Fibroblast of peridontal ligament (primary cell): ENCODE measurements around the gene MYCBPAP.

Experiments used
- DNase-seq: peaks from one replicate; pipeline ENCODE4 v3.0.0-alpha.2; 2010; ENCODE audit errors: extremely low read depth

The MYCBPAP gene

GRCh38 chr17:50517504-50518383 is 9.5 kb downstream of the MYCBPAP start:
- no peak for DNase-seq

DNA sequence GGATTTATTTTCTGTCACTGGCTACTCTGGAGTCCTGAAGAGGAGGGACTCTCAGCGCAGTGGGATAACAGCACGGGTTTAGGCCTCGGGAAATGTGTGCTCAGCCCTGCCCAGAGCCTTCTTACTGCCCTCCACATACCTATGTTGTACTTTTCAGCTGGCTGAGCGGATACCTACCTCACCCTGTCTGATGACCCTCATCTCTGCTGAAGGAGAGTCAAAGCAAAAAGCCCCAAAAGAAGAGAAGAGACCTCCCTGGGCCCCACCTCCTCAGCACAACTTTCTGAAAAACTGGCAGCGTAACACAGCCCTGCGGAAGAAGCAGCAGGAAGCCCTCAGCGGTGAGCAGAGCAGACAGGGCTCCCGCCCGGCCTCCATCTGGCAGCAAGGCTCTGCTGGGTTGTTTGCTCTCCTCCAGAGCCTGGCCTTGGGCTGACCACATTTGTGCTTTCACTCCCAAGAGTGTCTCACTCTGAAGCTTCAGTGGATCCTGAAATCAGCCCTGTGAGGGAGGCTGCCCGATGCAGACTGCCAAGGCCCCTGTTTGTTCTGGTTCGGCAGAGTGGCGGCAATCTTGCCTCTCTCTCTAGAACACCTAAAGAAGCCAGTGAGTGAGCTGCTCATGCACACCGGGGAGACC is 10.3 kb downstream of the MYCBPAP start:
- no peak for DNase-seq

DNA sequence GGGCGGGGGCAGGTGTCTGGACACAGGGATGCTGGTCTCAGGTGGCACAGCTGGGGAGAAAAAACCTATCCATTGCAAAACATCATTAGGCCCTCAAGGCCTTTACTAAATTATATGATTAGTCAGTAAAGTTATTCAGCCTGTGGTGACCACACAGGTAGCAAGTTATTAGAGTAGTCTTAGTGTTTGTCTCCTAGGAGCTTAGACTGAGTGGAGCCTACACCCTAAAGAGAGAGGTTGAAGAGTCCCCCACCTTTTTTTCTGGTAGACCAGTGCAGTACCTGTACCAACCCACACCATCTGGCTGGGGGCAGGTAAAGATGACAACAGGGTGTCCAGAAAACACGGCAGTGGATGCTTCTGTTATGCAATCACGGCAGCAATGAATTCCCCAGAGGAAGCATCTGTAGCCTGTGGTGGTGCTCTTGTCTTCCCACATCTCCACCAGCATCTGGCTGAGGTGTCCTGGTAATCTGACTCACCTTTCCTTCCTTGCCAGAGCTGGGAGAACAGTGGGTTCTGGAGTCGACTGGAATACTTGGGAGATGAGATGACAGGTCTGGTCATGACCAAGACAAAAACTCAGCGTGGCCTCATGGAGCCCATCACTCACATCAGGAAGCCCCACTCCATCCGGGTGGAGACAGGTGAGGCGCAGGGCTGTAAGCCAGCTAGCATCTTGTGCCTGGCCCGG is 11.0 kb downstream of the MYCBPAP start:
- DNase-seq: no peak

DNA sequence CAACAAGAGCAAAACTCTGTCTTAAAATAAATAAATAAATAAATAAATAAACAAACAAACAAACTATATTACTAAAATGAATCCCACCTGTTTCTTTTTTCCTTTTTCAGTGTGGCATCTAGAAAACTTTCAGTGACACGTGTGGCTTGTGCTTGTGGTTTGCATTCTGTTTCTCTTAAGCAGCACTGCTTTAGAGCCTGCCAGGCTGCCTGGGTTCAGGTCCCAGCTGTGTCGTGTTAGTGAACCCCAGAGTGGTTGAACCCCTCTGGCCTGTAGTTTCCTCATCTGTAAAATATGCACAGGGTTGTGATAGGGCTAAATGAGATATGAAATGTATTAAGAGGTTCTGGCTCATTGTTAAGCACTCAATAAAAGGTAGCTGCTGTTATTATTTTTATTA is 12.2 kb downstream of the MYCBPAP start:
- no peak for DNase-seq

DNA sequence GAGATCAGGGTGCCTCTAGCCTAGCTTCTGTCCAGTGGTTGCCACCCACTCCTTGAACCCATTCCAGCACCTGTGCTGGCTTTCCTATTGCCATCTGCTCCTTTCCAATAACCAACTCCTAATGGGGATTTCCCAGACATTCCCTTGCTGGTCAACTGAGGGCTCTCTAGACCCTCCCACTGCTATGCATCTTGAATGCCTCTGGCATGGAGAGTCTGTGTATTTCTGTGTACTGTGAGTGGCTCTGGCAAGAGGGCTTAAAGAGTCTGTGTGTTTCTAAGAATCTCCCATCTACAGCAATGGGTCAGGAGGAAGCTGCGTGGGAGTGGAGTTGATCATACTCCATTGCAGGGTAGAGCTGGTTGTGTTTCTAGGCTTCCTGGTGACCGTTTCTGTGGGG is 13.3 kb downstream of the MYCBPAP start:
- no peak for DNase-seq

GRCh38 chr17:50522766-50523165 is 14.5 kb downstream of the MYCBPAP start:
- no peak for DNase-seq

- DNase-seq: no peak
Observed at GRCh38 chr17:50523208-50523607, 15.0 kb downstream of the MYCBPAP start.

DNA sequence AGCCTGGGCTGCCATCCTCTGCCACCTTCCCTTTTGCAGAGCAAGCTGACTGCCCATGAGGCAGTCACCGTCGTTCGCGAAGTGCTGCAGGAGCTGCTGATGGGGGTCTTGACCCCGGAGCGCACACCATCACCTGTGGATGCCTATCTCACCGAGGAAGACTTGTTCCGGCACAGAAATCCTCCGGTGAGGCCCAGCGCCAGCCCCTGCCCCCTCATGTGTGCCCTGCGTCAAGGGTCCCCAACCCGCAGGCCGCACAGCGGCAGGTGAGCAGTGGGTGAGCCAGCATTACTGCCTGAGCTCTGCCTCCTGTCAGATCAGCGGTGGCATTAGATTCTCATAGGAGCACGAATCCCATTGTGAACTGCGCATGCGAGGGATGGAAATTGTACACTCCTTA is 16.6 kb downstream of the MYCBPAP start:
- no peak for DNase-seq

- DNase-seq: no peak
Observed at GRCh38 chr17:50527155-50527762, 19.0 kb downstream of the MYCBPAP start.

- no peak for DNase-seq
Observed at GRCh38 chr17:50527949-50528474, 19.8 kb downstream of the MYCBPAP start.

DNA sequence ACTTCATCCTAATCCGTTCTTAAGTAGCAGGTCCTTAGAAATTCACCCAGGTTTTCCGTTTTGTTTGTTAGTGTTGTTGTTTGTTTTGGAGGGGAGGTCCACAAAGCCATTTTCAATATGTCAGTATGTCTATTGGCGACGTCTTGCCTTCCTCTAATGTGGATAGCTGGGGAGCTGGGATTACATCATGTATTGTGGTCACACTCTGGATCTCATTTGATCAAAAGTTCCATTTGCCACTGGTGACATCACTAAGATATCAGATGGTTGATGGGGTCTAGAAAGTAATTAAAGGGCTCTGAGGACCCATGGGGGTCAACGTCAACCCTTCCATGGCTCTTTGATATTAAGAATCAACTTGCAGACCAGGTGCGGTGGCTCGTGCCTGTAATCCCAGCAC is 21.6 kb downstream of the MYCBPAP start:
- no peak for DNase-seq

DNA sequence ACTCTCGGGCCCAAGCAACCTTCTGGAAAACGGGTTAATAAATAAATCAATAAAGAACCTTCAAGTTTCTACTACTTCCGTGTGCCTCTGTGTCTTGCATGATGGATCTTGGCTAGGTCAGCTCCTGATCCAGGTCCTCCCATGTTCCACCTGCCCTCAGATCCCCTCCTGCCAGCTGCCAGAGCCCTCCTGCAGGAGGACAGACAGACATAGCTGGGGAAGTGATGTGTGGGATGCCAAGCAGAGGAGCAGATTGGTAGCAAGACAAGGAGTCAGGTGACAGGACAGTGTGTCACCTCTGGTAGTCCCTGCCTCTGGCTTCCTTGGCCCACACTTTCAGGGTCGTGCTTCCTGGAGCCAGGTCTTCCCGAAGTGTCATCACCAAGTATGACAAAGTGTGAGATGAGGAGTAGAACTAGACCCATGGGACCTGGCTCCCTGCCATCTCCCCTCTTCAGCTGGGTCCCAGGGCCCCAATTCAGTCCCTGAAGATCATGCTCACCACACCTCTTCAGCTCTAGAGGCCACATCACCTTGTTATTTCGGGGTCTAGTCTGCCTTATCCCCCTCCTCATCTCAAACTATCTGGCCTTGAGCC is 23.3 kb downstream of the MYCBPAP start:
- no peak for DNase-seq

- no peak for DNase-seq
Observed at GRCh38 chr17:50532452-50533024, 24.3 kb downstream of the MYCBPAP start, which contains the start of gene EPN3. Gene EPN3 (plus strand): TSS chr17:50532735. CDS start chr17:50536557, 3,822 bp downstream.

DNA sequence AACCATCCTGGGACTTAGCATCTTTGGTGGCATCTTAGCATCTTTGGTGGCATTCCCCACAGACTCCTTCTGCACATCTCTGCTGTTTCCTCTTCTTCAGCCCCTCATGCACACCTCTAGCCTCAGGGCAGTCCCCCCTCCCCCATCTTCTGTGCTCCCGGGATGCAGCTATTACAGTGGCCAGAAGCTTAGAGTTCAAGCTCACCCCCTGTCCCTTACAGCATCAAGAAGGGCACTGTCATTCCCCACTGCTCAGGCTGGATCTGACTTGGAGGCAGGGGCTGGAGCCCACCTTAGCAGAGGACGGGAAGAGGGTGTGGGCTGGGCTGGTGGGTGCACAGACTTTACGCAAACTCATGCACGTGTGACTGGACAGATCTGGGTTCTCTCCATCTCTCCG is 24.9 kb downstream of the MYCBPAP start:
- DNase-seq: no peak

DNA sequence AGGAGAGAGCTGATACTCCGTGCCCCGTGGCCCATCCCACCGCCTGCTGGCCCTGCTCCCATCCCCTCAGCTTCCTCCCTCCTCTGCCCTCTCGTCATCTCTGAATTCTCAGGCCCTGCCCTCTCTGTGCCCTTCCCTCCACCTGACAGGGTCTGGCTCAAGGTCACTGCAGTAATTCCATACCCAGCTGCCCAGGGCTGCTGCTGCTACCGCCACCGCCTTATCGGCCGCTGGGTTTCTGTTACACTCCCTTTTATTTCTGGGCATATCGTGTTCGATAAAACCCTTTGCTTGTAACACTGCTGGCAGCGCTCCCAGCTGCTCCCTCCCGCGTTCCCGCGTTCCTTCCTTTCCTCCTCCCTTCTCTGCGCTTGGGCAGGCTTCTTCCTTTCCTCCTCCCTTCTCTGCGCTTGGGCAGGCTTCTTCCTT is 25.5 kb downstream of the MYCBPAP start:
- DNase-seq: peak; percentile 59

- DNase-seq: no peak
Observed at GRCh38 chr17:50534222-50534978, 26.2 kb downstream of the MYCBPAP start.

- no peak for DNase-seq
Observed at GRCh38 chr17:50534979-50535326, 26.7 kb downstream of the MYCBPAP start.

DNA sequence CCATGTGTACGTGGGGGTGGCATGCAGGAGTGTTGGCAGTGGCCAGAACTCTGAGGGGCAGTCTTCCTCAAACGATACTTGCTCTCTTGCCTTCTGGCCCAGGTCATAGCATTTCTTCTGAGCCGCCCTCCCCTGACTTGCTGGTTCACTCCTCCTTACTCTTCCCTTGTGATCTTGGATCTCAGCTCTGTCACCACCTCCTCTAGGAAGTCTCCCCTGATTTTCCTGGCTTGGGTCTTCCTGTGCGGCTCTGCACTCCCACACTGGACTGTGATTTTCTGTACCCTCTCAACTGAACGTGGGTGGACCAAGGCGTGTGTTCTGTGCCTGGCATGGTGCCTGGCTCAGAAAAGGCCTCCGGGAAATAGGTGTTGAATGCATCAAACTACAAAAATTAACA is 27.2 kb downstream of the MYCBPAP start:
- DNase-seq: no peak

DNA sequence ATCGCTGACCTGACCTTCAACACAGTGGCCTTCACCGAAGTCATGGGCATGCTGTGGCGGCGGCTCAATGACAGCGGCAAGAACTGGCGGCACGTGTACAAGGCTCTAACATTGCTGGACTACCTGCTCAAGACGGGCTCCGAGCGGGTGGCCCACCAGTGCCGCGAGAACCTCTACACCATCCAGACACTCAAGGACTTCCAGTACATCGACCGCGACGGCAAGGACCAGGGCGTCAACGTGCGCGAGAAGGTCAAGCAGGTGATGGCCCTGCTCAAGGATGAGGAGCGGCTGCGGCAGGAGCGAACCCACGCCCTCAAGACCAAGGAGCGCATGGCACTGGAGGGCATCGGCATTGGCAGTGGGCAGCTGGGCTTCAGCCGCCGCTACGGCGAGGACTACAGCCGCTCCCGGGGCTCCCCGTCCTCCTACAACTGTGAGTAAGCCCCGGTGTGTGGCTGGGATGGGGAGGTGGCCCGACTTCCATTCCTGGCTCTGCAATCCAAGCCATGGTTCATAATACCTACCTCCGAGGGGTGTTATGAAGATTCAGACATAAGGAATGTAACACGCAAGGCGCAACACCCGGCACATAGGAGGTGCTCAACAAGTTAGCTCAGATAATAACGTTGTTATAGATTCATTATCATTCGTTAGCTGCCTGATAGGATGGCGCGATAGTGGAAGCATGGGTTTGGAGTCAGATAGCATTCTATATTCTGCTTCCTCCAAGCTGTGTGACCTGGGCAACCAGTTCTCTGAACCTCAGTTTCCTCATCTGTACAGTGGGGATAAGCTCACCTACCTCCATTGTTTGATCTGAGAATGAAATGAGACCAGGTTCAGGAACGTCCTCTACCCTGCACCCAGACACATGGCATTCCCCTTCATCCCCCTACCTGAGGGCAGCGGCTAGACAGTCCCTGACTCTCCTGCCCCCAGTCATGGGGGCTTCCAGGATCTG is 28.7 kb downstream of the MYCBPAP start:
- no peak for DNase-seq
